Mesothelial cell of epicardium (in vitro differentiated cells): ENCODE results near the gene AGFG2. TPM values are rescaled to one million over a fixed set of nuclear protein-coding genes. Genes with fewer than 3 reads are reported as not detected.
"Not testable (repeated sequence)": the region's sequence is repeated elsewhere in the genome, so short reads cannot be mapped to it uniquely, and the experiment has no call there.

Source experiments
- DNase-seq, 2 experiments: peaks; one replicate each; pipeline ENCODE4 v3.0.0; 2021; ENCODE audit warnings: low spot score in 2 of 2; ENCODE audit not compliant: unreplicated experiment in 2 of 2
- H3K27ac Mint-ChIP-seq: 2 replicates; pipeline ENCODE4 v1.8.0; 2021; ENCODE audit warnings: mixed read lengths
- H3K27me3 Mint-ChIP-seq: 2 replicates; pipeline ENCODE4 v1.8.0; 2021; ENCODE audit warnings: low read depth, mixed read lengths
- H3K36me3 Mint-ChIP-seq: 2 replicates; pipeline ENCODE4 v1.8.0; 2021; ENCODE audit warnings: mixed read lengths
- H3K4me1 Mint-ChIP-seq: 2 replicates; pipeline ENCODE4 v1.8.0; 2021; ENCODE audit warnings: mixed read lengths
- H3K4me3 Mint-ChIP-seq: 2 replicates; pipeline ENCODE4 v1.8.0; 2021; ENCODE audit warnings: mild to moderate bottlenecking, moderate library complexity, mixed read lengths
- H3K9me3 Mint-ChIP-seq: 2 replicates; pipeline ENCODE4 v1.8.0; 2021; ENCODE audit warnings: mixed read lengths
- CTCF ChIP-seq: fragments of 200-600 bp; sonication (generic); IDR thresholded peaks from one replicate; pipeline ENCODE4 v1.5.0; 2021; ENCODE audit warnings: antibody characterized with exemption; ENCODE audit not compliant: unreplicated experiment
- total RNA-seq: library from RNA; stranded (reverse); gene quantifications from 3 replicates; pipeline ENCODE4 v1.2.1, GENCODE V29; 2021

The AGFG2 gene
- total RNA-seq, 1 donor from 2014 or later = 9.1 TPM

DNA sequence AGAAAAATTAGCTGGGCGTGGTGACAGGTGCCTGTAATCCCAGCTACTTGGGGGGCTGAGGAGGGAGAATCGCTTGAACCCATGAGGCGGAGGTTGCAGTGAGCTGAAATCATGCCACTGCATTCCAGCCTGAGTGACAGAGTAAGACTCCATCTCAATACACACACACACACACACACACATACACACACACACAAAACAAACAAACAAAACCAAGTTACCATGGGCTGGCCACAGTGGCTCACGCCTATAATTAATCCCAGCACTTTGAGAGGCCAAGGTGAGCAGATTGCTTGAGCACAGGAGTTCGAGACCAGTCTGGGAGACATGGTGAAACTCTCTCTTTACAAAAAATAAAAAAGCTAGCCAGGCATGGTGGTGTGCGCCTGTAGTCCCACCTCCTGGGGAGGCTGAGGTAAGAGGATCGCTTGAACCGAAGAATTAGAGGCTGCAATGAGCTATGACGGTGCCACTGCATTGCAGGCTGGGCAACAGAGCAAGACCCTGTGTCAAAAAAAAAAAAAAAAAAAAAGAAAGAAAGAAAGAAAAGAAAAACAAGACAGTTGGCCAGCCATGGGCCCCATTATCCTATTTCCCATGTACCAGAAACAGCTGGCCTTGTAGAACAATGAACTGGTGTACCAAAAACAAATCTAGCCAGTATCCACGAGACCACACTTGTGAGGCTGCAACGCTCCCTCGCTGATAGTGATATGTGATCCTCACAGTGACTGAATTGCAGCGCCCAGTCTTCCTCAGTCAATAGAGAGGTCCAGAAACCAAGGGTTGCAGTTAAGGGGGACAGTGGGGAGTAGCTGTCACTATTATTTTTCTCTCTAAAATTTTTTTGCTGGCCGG, 6.6 kb upstream of the AGFG2 start:
- no peak for TF ChIP-seq CTCF
- no peak overlapping the region for H3K27ac Mint-ChIP-seq
- no peaks in the 10 kb centered on the region for H3K9me3 Mint-ChIP-seq
- no peak overlapping the region for H3K4me3 Mint-ChIP-seq
- no peaks in the 10 kb centered on the region for H3K36me3 Mint-ChIP-seq
- no peaks in the 10 kb centered on the region for H3K4me1 Mint-ChIP-seq
- DNase-seq = no peak
- no peaks in the 10 kb centered on the region for H3K27me3 Mint-ChIP-seq

- not testable (repeated sequence) for H3K4me3 Mint-ChIP-seq, H3K36me3 Mint-ChIP-seq, DNase-seq, H3K9me3 Mint-ChIP-seq, H3K27me3 Mint-ChIP-seq, H3K27ac Mint-ChIP-seq
- H3K4me1 Mint-ChIP-seq = peaks cover 14% of the 10 kb centered on the region
Measured at GRCh38 chr7:100535982-100536381, 3.0 kb upstream of the AGFG2 start.

GRCh38 chr7:100536695-100537094, 2.3 kb upstream of the AGFG2 start:
- DNase-seq, H3K36me3 Mint-ChIP-seq, H3K27me3 Mint-ChIP-seq, H3K27ac Mint-ChIP-seq, H3K9me3 Mint-ChIP-seq, H3K4me3 Mint-ChIP-seq: not testable (repeated sequence)
- H3K4me1 Mint-ChIP-seq = peaks cover 14% of the 10 kb centered on the region

DNA sequence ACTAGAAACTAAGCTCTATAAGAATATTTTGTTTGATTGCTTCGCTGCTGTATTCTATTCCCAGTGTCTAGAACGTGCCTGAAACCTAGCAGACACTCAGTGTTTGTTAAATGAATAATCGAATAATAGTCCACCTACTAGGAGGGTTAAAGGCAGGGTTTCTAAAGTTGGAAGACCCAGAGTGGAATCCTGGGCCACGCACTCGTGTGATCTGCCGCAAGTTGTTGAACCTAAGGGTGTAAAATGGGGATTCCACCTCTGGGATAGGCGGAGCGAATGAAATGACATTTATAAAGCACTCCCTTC, 702 bp upstream of the AGFG2 start:
- Mint-ChIP-seq H3K27me3 (no peaks in the 10 kb centered on the region), H3K4me1 (peaks cover 14% of the 10 kb centered on the region), H3K9me3 (no peaks in the 10 kb centered on the region), H3K4me3 (peak overlapping the region; percentile 97), H3K36me3 (no peaks in the 10 kb centered on the region), H3K27ac (peak overlapping the region; percentile 88)
- no peak for DNase-seq
- TF ChIP-seq CTCF = no peak

DNA sequence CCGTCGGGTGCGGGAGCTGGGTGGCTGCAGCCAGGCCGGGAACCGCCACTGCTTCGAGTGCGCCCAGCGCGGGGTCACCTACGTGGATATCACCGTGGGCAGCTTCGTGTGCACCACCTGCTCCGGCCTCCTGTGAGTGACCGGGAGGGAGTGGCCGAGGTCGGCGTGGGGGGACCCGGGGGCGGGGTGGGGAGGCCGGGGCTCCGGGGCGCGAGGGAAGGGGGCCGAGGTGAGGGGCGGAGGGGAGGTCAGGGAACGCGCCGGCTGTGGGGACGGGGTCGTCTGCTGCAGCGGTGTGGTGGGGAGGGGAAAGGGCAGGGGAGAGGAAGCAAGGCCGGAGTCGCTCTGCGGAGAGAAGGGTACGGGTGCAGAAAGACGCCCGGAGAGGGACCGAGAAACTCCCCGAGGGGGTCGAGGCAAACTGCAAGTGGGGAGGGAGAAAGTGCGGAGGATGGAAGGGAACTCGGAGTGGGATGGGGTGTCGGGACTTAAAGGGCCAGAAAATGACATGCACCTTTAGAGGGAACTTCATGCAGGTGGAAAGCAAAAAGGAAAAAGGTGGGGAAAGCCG, 518 bp downstream of the AGFG2 start:
- peak in 1 of 2 experiments; percentile 40 for DNase-seq
- Mint-ChIP-seq H3K27ac (peak overlapping the region; percentile 34), H3K4me1 (peaks cover 19% of the 10 kb centered on the region), H3K36me3 (no peaks in the 10 kb centered on the region), H3K4me3 (peak overlapping the region; percentile 97), H3K9me3 (no peaks in the 10 kb centered on the region), H3K27me3 (no peaks in the 10 kb centered on the region)
- no peak for TF ChIP-seq CTCF

- H3K4me1 Mint-ChIP-seq = peaks cover 26% of the 10 kb centered on the region
- no peak overlapping the region for H3K27ac Mint-ChIP-seq
- peak overlapping the region; percentile 97 for H3K4me3 Mint-ChIP-seq
- H3K36me3 Mint-ChIP-seq = no peaks in the 10 kb centered on the region
- no peak for DNase-seq
- H3K27me3 Mint-ChIP-seq = no peaks in the 10 kb centered on the region
- TF ChIP-seq CTCF = no peak
- H3K9me3 Mint-ChIP-seq = no peaks in the 10 kb centered on the region
Measured at GRCh38 chr7:100540073-100540723, 1.2 kb downstream of the AGFG2 start.

- not testable (repeated sequence) for H3K4me3 Mint-ChIP-seq, H3K36me3 Mint-ChIP-seq, H3K27ac Mint-ChIP-seq, H3K27me3 Mint-ChIP-seq, H3K9me3 Mint-ChIP-seq, DNase-seq
- peaks cover 37% of the 10 kb centered on the region for H3K4me1 Mint-ChIP-seq
Measured at GRCh38 chr7:100541309-100541708, 2.3 kb downstream of the AGFG2 start.
